GM19025 (cell line): ENCODE results near the gene NXN.
"Not testable (repeated sequence)": the region's sequence is repeated elsewhere in the genome, so short reads cannot be mapped to it uniquely, and the experiment has no call there.

ENCODE experiments used
- ATAC-seq: cut with Tn5 transposase; IDR thresholded peaks from one replicate; pipeline ENCODE4 v1.9.1; 2021; ENCODE audit warnings: mild to moderate bottlenecking, low read depth, moderate library complexity; ENCODE audit not compliant: unreplicated experiment

Gene NXN

DNA sequence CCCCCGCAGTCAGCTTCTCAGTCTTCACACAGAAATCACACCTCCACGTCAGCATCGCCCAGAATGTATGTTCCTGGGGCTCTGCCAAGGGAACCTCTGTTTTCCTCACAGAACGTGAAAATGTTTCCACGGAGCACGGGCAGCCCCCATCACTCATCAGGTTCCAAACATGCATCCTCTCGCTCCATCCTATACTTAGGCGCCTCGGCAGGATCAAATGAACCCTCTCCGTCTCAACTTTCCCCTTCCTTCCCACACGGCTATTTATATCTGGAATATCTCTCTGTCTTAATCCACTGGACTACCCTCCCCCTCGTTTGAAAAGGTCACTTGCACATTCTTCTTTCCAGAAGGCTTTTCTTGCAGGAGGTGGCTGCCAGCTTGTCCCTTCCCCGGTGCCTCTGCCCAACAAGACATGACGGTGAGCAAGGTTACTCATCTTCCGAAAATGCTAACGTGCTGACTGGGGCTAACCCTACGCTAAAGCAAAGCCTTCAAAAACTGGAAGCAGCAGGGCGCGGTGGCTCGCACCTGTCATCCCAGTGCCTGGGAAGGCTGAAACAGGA is 21.6 kb downstream of the NXN start:
- no peak for ATAC-seq

- ATAC-seq = no peak
Measured at GRCh38 chr17:956905-957304, 22.7 kb downstream of the NXN start.

DNA sequence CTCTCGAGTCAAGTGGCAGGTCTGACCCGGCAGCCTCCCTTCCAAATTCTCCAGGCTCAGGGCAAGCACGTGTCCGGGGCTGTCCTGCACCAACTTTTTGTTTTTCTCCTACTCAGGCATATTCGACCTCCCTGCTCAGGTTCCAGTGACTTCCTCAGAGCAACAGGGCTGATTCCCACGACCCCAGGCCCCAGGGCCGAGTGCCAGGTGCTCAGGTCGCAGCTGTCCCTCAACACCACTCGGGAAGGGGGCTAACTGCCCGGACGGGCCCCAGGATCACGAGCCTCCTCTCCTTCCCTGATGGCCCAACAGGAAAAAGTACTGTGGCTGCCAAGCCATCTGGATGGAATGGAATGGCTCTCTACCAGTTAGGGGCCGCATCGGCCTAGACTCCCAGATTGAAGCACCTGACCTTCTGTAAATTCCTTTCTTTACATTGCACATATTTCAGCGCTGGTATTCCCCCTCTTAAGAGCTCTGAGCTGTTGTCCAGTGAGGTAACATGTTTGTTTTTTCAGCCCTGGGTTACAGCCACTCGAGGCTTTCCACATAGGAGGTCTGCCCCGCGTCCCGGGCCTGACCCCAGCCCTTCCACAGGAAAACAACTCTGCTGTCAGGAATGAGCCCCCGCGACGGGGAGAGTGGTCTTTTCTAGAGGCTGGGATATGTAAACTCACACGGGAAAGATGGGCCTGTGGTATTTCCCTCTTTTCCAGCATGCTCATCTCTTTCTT is 25.0 kb downstream of the NXN start:
- no peak for ATAC-seq

- no peak for ATAC-seq
Measured at GRCh38 chr17:953767-954166, 25.8 kb downstream of the NXN start.

DNA sequence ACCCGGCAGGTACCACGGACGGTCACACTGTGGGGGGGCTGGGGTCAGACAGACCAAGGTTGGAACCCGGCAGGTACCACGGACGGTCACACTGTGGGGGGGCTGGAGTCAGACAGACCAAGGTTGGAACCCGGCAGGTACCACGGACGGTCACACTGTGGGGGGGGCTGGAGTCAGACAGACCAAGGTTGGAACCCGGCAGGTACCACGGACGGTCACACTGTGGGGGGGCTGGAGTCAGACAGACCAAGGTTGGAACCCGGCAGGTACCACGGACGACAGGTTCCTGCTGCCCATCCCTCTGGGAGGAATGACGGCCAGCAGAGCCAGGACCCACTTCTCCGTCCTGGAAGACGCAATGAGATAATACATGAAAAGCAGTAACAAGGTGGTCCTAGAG is 27.0 kb downstream of the NXN start:
- ATAC-seq = not testable (repeated sequence)

DNA sequence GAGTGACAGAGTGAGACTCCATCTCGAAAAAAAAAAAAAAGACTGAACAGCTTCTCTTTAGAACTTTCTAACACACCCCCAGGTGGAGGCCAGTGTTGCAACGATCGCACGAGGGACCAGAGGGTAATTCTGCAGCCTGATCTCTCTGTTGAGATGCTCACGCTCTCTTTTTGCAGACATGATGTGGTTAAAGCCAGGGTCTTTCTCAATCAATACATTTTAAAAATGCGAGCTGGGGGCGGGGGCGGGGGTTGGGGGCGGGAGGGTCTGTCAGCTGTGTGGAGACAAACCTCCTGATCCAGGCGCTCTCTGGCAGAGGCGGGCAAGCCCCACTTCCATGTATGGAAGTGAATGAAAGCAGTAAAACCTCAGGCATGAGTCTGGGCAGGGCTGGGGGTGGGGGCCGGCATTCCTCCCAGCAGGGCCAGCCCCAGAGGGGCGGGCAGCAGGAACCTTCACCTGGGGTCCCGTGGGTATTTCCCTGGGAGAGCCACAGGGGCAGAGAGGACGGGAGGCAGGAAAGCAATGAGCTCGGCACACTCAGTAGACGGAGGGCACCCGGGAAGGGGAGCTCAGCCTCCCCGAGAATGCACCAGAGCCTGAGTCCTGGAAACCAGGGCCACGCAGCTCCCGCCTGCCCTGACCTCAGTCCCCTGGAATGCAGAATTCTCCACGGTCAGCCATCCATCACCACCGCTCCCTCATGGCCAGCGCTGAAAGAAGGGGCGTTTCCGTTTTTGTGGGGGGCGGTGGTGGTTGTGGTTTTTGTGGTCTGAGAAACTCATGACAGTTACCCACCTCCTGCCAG is 28.0 kb downstream of the NXN start:
- no peak for ATAC-seq

DNA sequence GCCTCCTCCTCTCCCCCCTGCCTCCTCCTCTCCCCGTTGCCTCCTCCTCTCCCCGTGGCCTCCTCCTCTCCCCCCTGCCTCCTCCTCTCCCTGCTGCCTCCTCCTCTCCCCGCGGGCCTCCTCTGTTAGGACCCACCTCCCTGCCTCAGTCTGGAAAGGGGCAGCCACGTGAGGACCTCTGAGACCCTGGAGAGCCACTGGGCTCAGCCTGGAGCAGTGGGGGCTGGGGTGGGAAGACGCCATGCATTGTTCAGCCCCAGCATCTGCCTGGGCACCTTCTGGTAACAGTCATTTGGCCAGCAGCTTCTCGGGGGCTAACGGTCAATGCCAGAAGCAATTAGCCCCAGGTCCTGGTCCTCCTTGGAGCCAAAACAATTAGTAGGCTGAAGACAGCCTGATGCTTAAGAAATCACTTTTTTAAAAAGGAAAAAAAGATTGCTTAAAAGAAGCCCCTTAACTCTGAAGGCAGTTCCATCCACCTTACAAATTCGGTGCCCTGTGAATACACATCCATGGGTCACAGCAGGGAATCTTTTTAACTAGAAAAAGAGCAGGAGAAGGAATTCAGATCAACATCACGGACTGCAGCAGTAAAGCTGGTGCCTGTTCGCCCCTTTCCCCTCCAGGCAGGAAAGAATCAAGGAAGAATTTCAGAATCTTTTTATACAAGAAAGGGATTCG is 29.8 kb downstream of the NXN start:
- no peak for ATAC-seq

DNA sequence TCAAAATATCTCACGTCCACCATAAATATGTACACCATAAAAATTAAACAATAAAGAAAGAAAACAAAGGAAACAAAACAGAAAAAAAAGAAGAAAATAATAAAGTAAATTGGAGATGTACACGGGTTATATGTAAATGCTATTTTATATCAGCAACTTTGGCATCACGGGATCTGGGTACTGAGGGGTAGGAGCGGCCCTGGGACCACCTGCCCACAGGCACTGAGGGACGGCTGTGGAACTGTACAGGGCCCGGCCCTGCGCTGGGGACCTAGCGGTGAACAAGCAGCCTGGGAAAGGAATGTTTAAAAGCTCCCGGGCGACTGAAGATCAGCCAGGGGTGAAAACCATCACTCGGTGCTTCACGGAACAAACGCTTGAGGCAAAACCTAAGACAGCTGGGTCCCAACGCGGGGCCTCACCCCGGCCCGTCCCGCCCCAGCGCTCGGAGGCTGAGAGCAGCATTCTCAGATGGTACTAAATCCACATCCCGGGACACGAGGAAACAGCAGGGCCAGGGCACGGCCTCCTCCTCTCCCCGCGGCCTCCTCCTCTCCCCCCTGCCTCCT is 31.2 kb downstream of the NXN start:
- ATAC-seq = no peak

DNA sequence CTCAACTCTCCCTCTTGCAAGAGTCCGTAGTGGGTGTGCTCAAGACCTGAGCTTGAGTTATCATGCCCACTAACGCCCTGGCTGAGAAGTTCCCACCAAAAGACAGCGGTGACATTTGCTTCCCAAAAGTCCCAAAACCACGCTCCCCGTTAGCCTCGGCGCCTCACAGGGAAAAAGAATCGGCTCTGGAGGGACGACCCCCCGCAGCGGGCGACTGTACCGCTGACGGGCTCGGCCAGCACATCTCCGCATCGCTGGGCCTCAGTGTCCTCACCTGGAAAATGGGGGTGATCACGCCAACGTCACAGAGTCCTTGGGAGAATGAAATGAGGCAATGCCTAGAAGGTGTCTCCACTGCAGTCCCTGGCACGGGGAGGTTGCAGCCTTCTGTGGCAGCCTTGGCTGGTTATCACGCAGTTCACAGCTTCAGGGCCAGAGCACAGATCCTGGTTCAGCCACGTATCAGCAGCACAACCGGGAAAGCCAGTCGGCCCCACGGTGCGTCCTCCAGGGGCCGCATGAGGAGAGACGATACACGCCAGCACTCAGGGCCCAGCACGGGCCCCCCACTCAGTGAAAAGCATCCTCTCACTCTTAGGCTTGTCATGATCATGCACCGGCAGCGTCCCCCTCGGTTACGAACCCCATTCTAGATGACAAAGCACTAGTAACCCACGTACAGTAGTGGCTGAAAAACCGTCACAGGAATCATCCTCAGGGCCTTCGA is 32.9 kb downstream of the NXN start:
- no peak for ATAC-seq

- no peak for ATAC-seq
Measured at GRCh38 chr17:945672-946071, 33.9 kb downstream of the NXN start.

GRCh38 chr17:944266-944826 is 35.2 kb downstream of the NXN start:
- ATAC-seq = no peak

DNA sequence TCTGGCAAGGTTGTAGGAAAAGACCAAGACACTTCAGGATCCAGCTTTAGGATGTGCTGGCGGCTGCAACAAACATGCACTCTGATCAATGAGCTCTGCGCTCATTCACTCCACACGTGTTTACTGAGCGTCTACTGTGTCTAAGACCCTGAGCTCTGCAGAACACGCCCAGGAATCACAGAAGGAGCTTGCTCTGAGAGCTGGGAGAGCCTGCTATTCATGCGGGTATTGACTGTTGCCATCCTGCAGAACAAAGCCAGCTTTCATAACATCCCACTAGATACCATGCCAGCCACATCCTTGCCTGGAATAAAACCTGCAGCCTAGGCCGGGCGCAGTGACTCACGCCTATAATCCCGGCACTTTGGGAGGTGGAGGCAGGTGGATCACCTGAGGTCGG is 44.1 kb downstream of the NXN start:
- ATAC-seq = no peak

DNA sequence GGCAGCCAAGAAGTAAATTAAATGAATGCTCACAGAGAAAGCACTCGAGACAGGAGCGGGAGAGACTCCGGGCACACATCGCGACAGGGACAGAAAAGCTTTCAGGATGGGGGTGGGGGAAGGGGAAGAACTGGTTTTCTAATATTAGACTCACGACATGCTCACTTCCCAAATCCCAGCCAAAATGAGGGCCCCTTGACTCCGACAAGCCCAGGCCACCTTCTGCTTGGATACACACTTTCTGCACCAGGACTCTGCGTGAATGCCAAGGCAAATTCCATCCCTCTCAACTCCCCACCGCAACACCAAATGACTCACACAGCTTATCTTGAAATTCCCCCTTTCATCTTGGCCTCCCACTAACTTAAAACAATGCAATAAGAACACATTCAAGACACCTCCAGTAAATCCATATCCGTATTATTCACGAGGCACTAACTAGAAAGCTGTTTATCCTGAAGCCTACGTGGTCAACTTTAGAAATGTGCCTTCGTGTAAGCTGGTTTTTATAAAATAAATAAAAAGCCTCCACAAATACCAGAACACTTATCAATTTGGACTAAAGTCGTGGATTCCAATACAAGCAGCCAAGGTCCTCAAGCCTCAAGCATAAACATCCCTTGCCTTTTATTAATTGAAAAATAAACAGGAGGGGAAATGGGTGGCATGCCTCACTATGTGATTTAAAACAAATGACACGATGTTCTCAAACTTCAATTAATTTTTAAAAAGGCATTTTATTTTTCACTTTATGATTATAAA is 46.1 kb downstream of the NXN start:
- ATAC-seq = no peak

- ATAC-seq = no peak
Measured at GRCh38 chr17:930258-930657, 49.3 kb downstream of the NXN start.

- no peak for ATAC-seq
Measured at GRCh38 chr17:929586-929985, 50.0 kb downstream of the NXN start.

DNA sequence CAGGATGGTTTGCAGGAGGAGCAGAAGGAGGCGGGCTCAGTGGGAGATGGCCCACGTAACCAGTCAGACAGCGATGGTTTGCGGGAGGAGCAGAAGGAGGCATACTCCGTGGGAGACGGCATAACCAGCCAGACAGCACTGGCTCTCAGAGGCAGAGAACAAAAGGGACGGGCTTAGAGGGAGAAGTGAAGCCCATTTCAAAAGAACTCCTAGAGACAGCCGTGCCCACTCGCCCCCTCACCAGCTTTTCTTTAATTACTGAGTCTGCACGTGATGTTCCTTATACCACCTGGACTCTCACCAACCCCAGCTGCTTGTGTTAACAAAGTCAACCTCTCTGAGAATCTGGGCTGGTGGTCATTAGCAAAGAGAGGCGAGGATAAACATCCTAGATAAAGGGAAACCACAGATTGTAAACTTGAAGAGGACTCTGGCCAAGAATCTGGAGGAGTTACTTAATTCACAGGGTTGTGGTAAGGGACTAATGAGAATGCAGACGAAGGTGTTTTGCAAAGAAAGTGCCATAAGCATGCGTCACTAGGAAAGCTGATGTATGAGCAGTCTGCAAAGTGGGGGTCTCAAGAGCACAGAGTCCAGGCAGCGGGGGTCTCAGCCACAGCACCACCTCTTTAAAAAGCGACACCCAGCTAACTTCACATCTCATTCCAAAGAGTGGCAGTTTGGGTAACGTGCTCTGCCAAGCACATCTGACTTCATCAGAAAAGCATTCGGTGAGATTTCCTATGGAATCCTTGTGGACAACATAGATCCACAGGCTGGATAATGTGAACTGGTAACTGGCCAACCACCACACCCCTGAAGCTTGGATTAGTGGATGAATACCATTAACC is 51.7 kb downstream of the NXN start:
- no peak for ATAC-seq

DNA sequence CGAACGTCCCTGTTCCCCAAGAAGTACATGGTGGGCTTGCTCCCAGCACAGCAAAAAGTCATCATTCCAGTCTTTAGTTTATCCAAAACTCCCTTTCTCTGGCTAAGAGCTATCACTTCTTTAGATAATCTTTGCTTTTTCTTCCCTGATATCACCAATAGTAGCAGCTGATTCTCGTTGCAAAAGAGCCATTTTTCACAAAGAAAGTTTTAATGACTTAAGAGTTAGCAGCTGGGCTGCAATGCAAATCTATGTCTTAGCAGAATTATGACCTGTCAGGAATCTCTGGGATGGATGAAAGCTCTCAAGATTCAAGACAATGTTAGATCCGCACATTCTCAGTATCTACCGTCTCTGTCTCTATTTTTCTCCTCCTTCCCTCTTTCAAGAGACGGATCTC is 53.8 kb downstream of the NXN start:
- no peak for ATAC-seq
